Kidney epithelial cell (primary cell): ENCODE results near the gene DPYD. TPM values are rescaled to one million over a fixed set of nuclear protein-coding genes. Genes with fewer than 3 reads are reported as not detected.

Source experiments
- DNase-seq: peaks from one replicate; pipeline ENCODE4 v3.0.0-alpha.2; 2010; ENCODE audit warnings: low read depth
- H3K27me3 ChIP-seq: 2 replicates; pipeline ENCODE4 v1.6.0; 2011; ENCODE audit warnings: low read length; ENCODE audit not compliant: control insufficient read depth, insufficient read depth
- H3K36me3 ChIP-seq: 2 replicates; pipeline ENCODE4 v1.5.1; 2011; ENCODE audit warnings: low read length; ENCODE audit not compliant: control insufficient read depth, insufficient read depth
- H3K4me3 ChIP-seq: 2 replicates; pipeline ENCODE4 v1.5.1; 2011; ENCODE audit warnings: low read depth, mild to moderate bottlenecking, control low read depth, low read length
- CTCF ChIP-seq: IDR thresholded peaks from 2 replicates; pipeline ENCODE4 v1.5.1; 2011; ENCODE audit warnings: mild to moderate bottlenecking, moderate library complexity, low read length, control low read depth, inconsistent platforms; ENCODE audit not compliant: insufficient read depth, poor library complexity, severe bottlenecking
- total RNA-seq: library from RNA; depleted of rRNA; stranded (reverse); fragments of >200 nt; gene quantifications from 2 replicates; pipeline ENCODE4 v1.2.3, GENCODE V29; 2015

DPYD gene
- total RNA-seq, 1 donor from 2014 or later = 1.6 TPM

- no peak for TF ChIP-seq CTCF
- Histone ChIP-seq H3K4me3 (no peak overlapping the region), H3K36me3 (no peaks in the 10 kb centered on the region), H3K27me3 (no peaks in the 10 kb centered on the region)
- DNase-seq = no peak
Observed at GRCh38 chr1:97384294-97384968, 536.4 kb downstream of the DPYD start.

GRCh38 chr1:97383797-97384196 is 537.0 kb downstream of the DPYD start:
- H3K4me3 ChIP-seq = no peak overlapping the region
- H3K36me3 ChIP-seq = no peaks in the 10 kb centered on the region
- DNase-seq = no peak
- H3K27me3 ChIP-seq = no peaks in the 10 kb centered on the region
- no peak for TF ChIP-seq CTCF

- Histone ChIP-seq H3K4me3 (no peak overlapping the region), H3K36me3 (no peaks in the 10 kb centered on the region), H3K27me3 (no peaks in the 10 kb centered on the region)
- TF ChIP-seq CTCF = no peak
- DNase-seq = no peak
Observed at GRCh38 chr1:97382206-97382605, 538.6 kb downstream of the DPYD start.

- Histone ChIP-seq H3K36me3 (no peaks in the 10 kb centered on the region), H3K27me3 (no peaks in the 10 kb centered on the region), H3K4me3 (no peak overlapping the region)
- TF ChIP-seq CTCF = no peak
- DNase-seq = no peak
Observed at GRCh38 chr1:97379387-97380075, 541.3 kb downstream of the DPYD start.

- Histone ChIP-seq H3K27me3 (no peaks in the 10 kb centered on the region), H3K4me3 (no peak overlapping the region), H3K36me3 (no peaks in the 10 kb centered on the region)
- TF ChIP-seq CTCF = no peak
- DNase-seq = no peak
Observed at GRCh38 chr1:97378596-97378995, 542.2 kb downstream of the DPYD start.
